HG03571 (cell line): ENCODE data around the gene TUBA1C.
"Not testable (repeated sequence)": the region's sequence is repeated elsewhere in the genome, so short reads cannot be mapped to it uniquely, and the experiment has no call there.

Experiments
- ATAC-seq: cut with Tn5 transposase; IDR thresholded peaks from one replicate; pipeline ENCODE4 v1.9.1; 2021; ENCODE audit not compliant: unreplicated experiment

The TUBA1C gene

DNA sequence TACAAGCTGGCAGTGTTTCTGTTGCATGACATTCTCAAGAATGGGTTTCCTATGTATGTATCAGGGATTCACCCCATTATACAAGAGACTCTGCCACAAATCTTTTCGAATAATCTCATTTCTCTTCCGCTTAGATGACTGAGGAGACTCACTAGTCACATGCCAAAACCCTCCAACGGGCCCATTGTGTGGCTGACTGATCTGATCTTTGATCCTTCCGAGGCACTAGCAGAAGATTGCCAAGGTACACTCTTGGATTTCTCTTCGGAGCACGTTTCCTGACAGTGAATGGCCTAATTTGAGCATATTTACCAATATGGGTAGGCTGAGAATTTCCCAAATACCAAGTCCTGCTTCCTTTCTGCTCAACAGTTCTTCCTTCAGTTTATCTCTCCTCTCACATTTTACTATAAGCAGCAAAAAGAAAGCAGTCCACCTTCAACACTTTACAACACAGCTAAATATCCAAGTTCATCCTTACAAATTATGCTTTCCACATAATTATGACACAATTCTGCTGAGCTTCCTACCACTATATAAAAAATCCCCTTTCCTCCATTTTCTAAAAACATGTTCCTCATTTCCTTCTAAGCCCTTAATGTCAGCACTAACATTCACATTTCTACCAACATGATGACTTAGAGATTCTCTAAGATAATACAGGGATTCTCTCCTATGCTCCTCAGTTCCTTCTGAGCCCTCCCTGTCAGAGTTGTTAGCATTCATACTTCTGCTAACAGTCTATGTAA lies 41.1 kb downstream of the TUBA1C start:
- ATAC-seq, result no peak

DNA sequence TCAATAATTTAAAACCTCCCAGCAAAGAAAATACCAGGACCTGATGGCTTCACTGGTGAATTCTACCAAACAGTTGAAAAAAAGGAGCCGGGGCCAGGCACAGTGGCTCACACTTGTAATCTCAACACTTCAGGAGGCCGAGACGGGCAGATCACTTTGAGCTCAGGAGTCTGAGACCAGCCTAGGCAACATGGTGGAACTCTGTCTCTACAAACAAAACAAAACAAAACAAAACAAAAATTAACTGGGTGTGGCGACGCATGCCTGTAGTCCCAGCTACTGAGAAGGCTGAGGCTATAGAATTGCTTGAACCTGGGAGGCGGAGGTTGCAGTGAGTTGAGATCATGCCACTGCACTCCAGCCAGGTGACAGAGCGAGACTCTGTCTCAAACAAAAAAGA lies 44.5 kb downstream of the TUBA1C start:
- ATAC-seq, result no peak

DNA sequence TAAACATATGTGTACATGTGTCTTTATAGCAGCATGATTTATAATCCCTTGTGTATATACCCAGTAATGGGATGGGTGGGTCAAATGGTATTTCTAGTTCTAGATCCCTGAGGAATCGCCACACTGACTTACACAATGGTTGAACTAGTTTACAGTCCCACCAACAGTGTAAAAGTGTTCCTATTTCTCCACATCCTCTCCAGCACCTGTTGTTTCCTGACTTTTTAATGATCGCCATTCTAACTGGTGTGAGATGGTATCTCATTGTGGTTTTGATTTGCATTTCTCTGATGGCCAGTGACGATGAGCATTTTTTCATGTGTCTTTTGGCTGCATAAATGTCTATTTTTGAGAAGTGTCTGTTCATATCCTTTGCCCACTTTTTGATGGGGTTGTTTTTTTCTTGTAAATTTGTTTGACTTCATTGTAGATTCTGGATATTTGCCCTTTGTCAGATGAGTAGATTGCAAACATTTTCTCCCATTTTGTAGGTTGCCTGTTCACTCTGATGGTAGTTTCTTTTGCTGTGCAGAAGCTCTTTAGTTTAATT lies 45.6 kb downstream of the TUBA1C start:
- ATAC-seq, result not testable (repeated sequence)

DNA sequence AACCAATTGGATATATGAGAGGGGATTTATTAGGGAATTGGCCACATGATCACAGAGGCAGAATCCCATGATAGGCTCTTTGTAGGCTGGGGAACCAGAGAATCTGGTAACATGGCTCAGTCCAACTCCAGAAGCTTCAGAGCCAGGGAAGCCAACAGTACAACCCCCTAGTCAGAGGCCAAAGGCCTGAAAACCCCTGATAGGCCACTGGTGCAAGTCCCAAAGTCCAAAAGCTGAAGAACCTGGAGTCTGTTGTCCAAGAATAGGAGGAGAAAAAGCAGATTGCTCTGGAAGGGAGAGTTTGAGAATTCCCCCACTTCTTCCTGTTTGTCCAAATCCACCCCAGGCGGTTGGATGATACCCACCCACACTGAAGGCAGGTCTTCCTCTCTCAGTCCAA lies 49.9 kb downstream of the TUBA1C start:
- no peak for ATAC-seq

DNA sequence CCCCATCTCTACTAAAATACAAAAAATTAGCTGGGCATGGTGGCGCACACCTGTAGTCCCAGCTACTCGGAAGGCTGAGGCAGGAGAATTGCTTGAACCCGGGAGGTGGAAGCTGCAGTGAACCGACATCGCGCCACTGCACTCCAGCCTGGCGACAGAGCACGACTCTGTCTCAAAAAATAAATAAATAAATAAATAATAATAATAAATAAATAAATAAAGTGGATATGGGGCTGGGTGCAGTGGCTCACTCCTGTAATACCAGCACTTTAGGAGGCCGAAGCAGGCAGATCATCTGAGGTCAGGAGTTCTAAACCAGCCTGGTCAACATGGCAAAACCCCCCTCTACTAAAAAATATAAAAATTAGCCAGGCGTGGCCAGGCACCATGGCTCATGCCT lies 52.2 kb downstream of the TUBA1C start:
- not testable (repeated sequence) for ATAC-seq

DNA sequence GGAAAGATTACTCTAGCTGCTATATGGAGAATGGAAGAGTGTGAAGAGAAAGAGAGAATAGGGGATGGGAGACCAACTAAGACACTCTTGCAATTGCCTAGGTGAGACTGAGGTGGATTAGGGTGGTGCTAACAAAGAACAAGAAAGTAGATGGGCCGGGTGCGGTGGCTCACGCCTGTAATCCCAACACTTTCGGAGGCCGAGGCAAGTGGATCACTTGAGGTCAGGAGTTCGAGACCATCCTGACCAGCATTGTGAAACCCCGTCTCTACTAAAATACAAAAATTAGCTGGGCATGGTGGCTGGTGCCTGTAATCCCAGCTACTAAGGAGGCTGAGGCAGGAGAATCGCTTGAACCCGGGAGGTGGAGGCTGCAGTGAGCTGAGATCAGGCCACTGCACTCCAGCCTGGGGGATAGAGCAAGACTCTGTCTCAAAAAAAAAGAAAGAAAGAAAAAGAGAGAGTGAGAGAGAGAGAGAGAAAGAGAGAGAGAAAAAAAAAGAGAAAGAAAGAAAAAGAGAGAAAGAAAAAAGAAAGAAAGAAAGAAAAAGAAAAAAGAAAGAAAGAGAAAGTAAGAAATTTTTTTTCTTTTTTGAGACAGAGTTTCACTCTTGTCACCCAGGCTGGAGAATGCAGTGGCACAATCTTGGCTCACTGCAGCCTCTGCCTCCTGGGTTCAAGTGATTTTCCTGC lies 55.7 kb downstream of the TUBA1C start:
- ATAC-seq, result not testable (repeated sequence)

DNA sequence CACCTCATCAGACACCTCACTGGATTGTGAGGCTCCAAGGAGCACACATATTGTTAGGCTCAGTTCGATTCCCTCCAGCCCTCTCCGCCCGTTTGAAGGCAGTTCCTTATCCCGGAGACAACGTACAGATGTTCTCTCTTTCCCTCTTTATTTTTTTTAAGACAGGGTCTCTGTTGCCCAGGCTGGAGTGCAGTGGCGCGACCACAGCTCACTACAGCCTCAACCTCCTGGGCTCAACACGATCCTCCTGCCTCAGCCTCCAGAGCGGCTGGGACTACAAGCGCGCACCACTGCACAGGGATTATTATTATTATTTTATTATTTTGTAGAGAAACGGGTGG lies 57.5 kb downstream of the TUBA1C start:
- ATAC-seq, result no peak

DNA sequence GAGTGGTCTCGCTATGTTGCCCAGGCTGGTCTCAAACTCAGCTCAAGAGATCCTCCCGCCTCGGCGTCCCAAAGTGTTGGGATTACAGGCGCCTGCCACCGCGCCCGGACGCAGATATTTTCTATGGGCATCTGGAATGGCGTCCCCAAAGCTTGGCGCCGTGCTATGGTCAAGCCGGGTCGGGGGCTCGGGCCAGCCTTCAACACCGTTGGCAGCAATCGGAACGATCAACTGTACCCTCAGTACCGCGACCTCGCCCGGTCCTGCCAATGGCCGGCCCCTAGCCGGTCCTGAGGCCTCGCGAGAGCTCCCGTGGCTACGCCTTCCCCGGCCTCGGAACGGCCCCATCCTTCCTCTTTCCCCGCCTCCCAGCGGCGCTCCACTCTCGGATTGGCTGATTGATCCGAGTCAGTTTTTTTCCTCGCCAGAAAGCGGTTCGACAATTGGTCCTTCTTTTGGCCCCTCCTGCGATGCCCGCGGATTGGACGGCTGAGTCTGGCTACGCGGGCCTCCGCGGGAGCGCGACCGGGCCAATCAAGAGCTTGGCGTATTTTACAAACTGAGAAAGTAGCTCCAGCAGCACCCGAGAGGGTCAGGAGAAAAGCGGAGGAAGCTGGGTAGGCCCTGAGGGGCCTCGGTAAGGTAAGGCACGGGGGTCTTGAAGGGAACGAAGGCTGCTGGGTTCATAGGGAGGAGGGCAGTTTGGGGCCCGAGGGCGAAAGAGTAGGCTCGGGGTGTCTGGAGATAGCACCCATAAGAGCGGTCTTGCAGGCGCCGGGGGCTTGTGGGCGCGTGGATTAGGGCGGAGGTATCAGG lies 58.0 kb downstream of the TUBA1C start, which contains the start of gene TROAP:
TROAP (plus strand) TSS at position 548 of the 816 bp plus-strand sequence. CDS start 354 bp downstream, outside the sequence.
- peak; percentile 98 for ATAC-seq

DNA sequence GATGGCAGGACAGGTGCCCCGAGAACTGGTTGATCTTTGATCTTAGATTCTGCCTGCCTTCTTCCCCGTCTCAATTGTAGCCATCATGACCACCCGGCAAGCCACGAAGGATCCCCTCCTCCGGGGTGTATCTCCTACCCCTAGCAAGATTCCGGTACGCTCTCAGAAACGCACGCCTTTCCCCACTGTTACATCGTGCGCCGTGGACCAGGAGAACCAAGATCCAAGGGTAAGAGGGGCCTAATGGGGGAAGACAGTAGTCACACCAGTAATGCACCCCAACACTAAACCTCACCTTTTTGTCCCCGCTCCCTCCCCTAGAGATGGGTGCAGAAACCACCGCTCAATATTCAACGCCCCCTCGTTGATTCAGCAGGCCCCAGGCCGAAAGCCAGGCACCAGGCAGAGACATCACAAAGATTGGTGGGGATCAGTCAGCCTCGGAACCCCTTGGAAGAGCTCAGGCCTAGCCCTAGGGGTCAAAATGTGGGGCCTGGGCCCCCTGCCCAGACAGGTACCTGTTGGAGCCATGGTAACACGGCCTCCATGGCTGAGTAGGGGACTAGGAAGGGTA lies 58.7 kb downstream of the TUBA1C start:
- ATAC-seq, result no peak
